Breast epithelium (tissue), 4 donors: ENCODE results near the gene ETV3L. TPM values are rescaled to one million over a fixed set of nuclear protein-coding genes. Genes with fewer than 3 reads are reported as not detected.

Source experiments
- DNase-seq, 2 donors: peaks; one replicate each; pipeline ENCODE4 v3.0.0-alpha.2; 2019; ENCODE audit warnings: low spot score in 2 of 2
- H3K27ac ChIP-seq, 2 donors: fragments of 200-600 bp; sonication (generic) in 1 of 2; one replicate each; pipeline ENCODE4 v1.5.1; 2016 to 2019; ENCODE audit warnings: mild to moderate bottlenecking in 1 of 2
- H3K27me3 ChIP-seq, 2 donors: fragments of 200-600 bp; sonication (generic) in 1 of 2; one replicate each; pipeline versions ENCODE4 v1.5.1 to v1.6.0; 2017 to 2019; ENCODE audit warnings: control low read depth in 1 of 2, mild to moderate bottlenecking in 1 of 2
- H3K36me3 ChIP-seq: fragments of 200-600 bp; one replicate; pipeline ENCODE4 v1.5.1; 2019
- H3K4me1 ChIP-seq, 2 donors: fragments of 200-600 bp; sonication (generic); one replicate each; pipeline ENCODE4 v1.5.1; 2016 to 2019; ENCODE audit warnings: control low read depth in 1 of 2
- H3K4me3 ChIP-seq, 3 donors: fragments of 200-600 bp; sonication (generic); 1 replicate in 2 of 3; 2 replicates in 1 of 3; pipeline ENCODE4 v1.5.1; 2016 to 2019; ENCODE audit warnings: mild to moderate bottlenecking in 3 of 3, moderate library complexity in 2 of 3
- H3K9me3 ChIP-seq, 2 donors: fragments of 200-600 bp; sonication (generic) in 1 of 2; one replicate each; pipeline ENCODE4 v1.5.1; 2016 to 2019; ENCODE audit warnings: control low read depth in 1 of 2
- CTCF ChIP-seq, 3 donors: fragments of 450-650 bp; IDR thresholded peaks; one replicate each; pipeline ENCODE4 v1.5.1; 2016 to 2017; ENCODE audit warnings: antibody characterized with exemption in 3 of 3, mild to moderate bottlenecking in 3 of 3, moderate library complexity in 3 of 3
- POLR2A ChIP-seq: fragments of 450-650 bp; IDR thresholded peaks from one replicate; pipeline ENCODE4 v1.6.1; 2016; ENCODE audit warnings: antibody characterized with exemption, mild to moderate bottlenecking, moderate library complexity
- POLR2AphosphoS5 ChIP-seq, 3 donors: sonication (generic); formaldehyde crosslinking; IDR thresholded peaks; one replicate each; pipeline ENCODE4 v1.6.1; 2017; ENCODE audit warnings: antibody characterized with exemption in 3 of 3
- intact Hi-C: fragments of 100-400 bp; cut with DNase I; formaldehyde crosslinking; loops from one replicate; pipeline ENCODE4 v1.15.1; 2023; ENCODE audit warnings: low total_unique reads
- total RNA-seq, 3 donors: library from RNA; depleted of rRNA; stranded (reverse); fragments of >200 nt; gene quantifications; one replicate each; pipeline ENCODE4 v1.1.0, GENCODE V29; 2016

ETV3L gene
- not detected for total RNA-seq

GRCh38 chr1:157099633-157100009, at the start of gene ETV3L:
Gene ETV3L (minus strand): TSS chr1:157099808. CDS start chr1:157099523, 285 bp downstream.
- Histone ChIP-seq H3K27me3 (no peaks in the 10 kb centered on the region), H3K4me3 (no peak within 1 kb of the TSS), H3K9me3 (no peaks in the 10 kb centered on the region), H3K36me3 (no peaks in the 10 kb centered on the region), H3K27ac (no peak within 1 kb of the TSS), H3K4me1 (no peaks in the 10 kb centered on the region)
- no peak for TF ChIP-seq POLR2A
- TF ChIP-seq CTCF (IDR thresholded peaks at IDR 0.05), result no peak
- TF ChIP-seq POLR2AphosphoS5 (IDR thresholded peaks at IDR 0.05), result no peak
- intact Hi-C loops, result no loop called here
- DNase-seq, result no peak

GRCh38 chr1:157147906-157148700, 48.5 kb upstream of the ETV3L start:
- Histone ChIP-seq H3K4me1 (no peaks in the 10 kb centered on the region), H3K27me3 (no peaks in the 10 kb centered on the region), H3K9me3 (no peaks in the 10 kb centered on the region), H3K4me3 (no peak overlapping the region), H3K27ac (peak overlapping the region in 1 of 2 donors; percentile 46), H3K36me3 (no peaks in the 10 kb centered on the region)
- no peak for DNase-seq
- intact Hi-C loops, result loop anchor here (5.0 kb wide), 1 partner anchor 56 kb away; no protein-coding TSS in a partner anchor
- TF ChIP-seq POLR2AphosphoS5 (IDR thresholded peaks at IDR 0.05) (no peak), CTCF (IDR thresholded peaks at IDR 0.05) (no peak), POLR2A (no peak)

- intact Hi-C loops, result loop anchor here (5.0 kb wide), 1 partner anchor 55 kb away; no protein-coding TSS in a partner anchor
- Histone ChIP-seq H3K27me3 (no peaks in the 10 kb centered on the region), H3K36me3 (no peaks in the 10 kb centered on the region), H3K4me3 (no peak overlapping the region), H3K4me1 (no peaks in the 10 kb centered on the region), H3K9me3 (no peaks in the 10 kb centered on the region), H3K27ac (no peak overlapping the region)
- DNase-seq, result no peak
- no peak for TF ChIP-seq CTCF (IDR thresholded peaks at IDR 0.05)
- no peak for TF ChIP-seq POLR2AphosphoS5 (IDR thresholded peaks at IDR 0.05)
- TF ChIP-seq POLR2A, result no peak
These were observed 47.4 kb upstream of the ETV3L start for GRCh38 chr1:157147037-157147436.

GRCh38 chr1:157146244-157146643, 46.6 kb upstream of the ETV3L start:
- DNase-seq, result no peak
- TF ChIP-seq CTCF (IDR thresholded peaks at IDR 0.05), result no peak
- Histone ChIP-seq H3K27me3 (no peaks in the 10 kb centered on the region), H3K9me3 (no peaks in the 10 kb centered on the region), H3K36me3 (no peaks in the 10 kb centered on the region), H3K4me1 (no peaks in the 10 kb centered on the region), H3K4me3 (no peak overlapping the region), H3K27ac (no peak overlapping the region)
- intact Hi-C loops, result loop anchor here (5.0 kb wide), 1 partner anchor 54 kb away; no protein-coding TSS in a partner anchor

- Histone ChIP-seq H3K4me1 (no peaks in the 10 kb centered on the region), H3K9me3 (no peaks in the 10 kb centered on the region), H3K4me3 (no peak overlapping the region), H3K36me3 (no peaks in the 10 kb centered on the region), H3K27ac (peak overlapping the region; percentile 12 to 54), H3K27me3 (no peaks in the 10 kb centered on the region)
- intact Hi-C loops, result loop anchor here (5.0 kb wide), 1 partner anchor 53 kb away; no protein-coding TSS in a partner anchor
- TF ChIP-seq POLR2A, result no peak
- no peak for TF ChIP-seq POLR2AphosphoS5 (IDR thresholded peaks at IDR 0.05)
- no peak for TF ChIP-seq CTCF (IDR thresholded peaks at IDR 0.05)
- DNase-seq, result no peak
These were observed 45.5 kb upstream of the ETV3L start for GRCh38 chr1:157145076-157145475.
